Keratinocyte (primary cell): ENCODE results near the gene C19orf85. TPM values are rescaled to one million over a fixed set of nuclear protein-coding genes. Genes with fewer than 3 reads are reported as not detected.

Experiments
- DNase-seq: peaks from one replicate; pipeline ENCODE4 v3.0.0-alpha.2; 2011; ENCODE audit warnings: low read depth, missing footprints, low spot score
- FAIRE-seq: peaks from 2 replicates; lab custom pipeline; 2011; peaks lifted over from hg19 to GRCh38; lab: Jason Lieb, UNC
- H2AFZ ChIP-seq: 2 replicates; pipeline ENCODE4 v1.6.0; 2012; ENCODE audit warnings: low read length, control low read depth, inconsistent platforms; ENCODE audit not compliant: control insufficient read depth
- H3K27ac ChIP-seq: 2 replicates; pipeline ENCODE4 v1.5.1; 2011; ENCODE audit warnings: low read length; ENCODE audit not compliant: control insufficient read depth, insufficient read depth
- H3K27me3 ChIP-seq: 3 replicates; pipeline ENCODE4 v1.6.0; 2011; ENCODE audit warnings: low read length; ENCODE audit not compliant: control insufficient read depth, insufficient read depth; ENCODE audit errors: extremely low read depth
- H3K36me3 ChIP-seq, 2 experiments: 2 replicates in 1 of 2; 3 replicates in 1 of 2; pipeline ENCODE4 v1.5.1; 2011; ENCODE audit warnings: low read length in 2 of 2, mild to moderate bottlenecking in 1 of 2; ENCODE audit not compliant: control insufficient read depth in 2 of 2, insufficient read depth in 2 of 2; ENCODE audit errors: extremely low read depth in 1 of 2
- H3K4me1 ChIP-seq: 3 replicates; pipeline ENCODE4 v1.5.1; 2011; ENCODE audit warnings: low read length; ENCODE audit not compliant: control insufficient read depth, insufficient read depth; ENCODE audit errors: extremely low read depth
- H3K4me2 ChIP-seq: 3 replicates; pipeline ENCODE4 v1.6.0; 2011; ENCODE audit warnings: low read depth, low read length; ENCODE audit not compliant: control insufficient read depth, insufficient read depth; ENCODE audit errors: extremely low read depth
- H3K4me3 ChIP-seq, 3 experiments: fragments of 200-600 bp in 1 of 3; sonication (generic) in 1 of 3; 2 replicates in 2 of 3; 3 replicates in 1 of 3; pipeline ENCODE4 v1.5.1; 2011 to 2016; ENCODE audit warnings: low read length in 3 of 3, mild to moderate bottlenecking in 3 of 3, control low read depth in 2 of 3, inconsistent platforms in 1 of 3, low read depth in 1 of 3, mixed read lengths in 1 of 3, mixed run types in 1 of 3, moderate library complexity in 1 of 3; ENCODE audit not compliant: control insufficient read depth in 2 of 3, insufficient read depth in 2 of 3; ENCODE audit errors: extremely low read depth in 1 of 3
- H3K79me2 ChIP-seq: 2 replicates; pipeline ENCODE4 v1.6.0; 2012; ENCODE audit warnings: low read length; ENCODE audit not compliant: control insufficient read depth, insufficient read depth
- H3K9ac ChIP-seq: 3 replicates; pipeline ENCODE4 v1.6.0; 2011; ENCODE audit warnings: low read length; ENCODE audit not compliant: control insufficient read depth, insufficient read depth; ENCODE audit errors: extremely low read depth
- H3K9me1 ChIP-seq: 3 replicates; pipeline ENCODE4 v1.6.0; 2011; ENCODE audit warnings: low read length; ENCODE audit not compliant: control insufficient read depth, insufficient read depth; ENCODE audit errors: extremely low read depth
- H3K9me3 ChIP-seq: 2 replicates; pipeline ENCODE4 v1.5.1; 2012; ENCODE audit warnings: low read depth, low read length; ENCODE audit not compliant: control insufficient read depth
- H4K20me1 ChIP-seq: 3 replicates; pipeline ENCODE4 v1.6.0; 2011; ENCODE audit warnings: low read length; ENCODE audit not compliant: control insufficient read depth, insufficient read depth; ENCODE audit errors: extremely low read depth
- CTCF ChIP-seq, 3 experiments: IDR thresholded peaks in 1 of 3; conservative IDR thresholded peaks in 1 of 3; optimal IDR thresholded peaks in 1 of 3; 2 replicates in 2 of 3; 3 replicates in 1 of 3; pipeline versions ENCODE3 to v1.5.1; 2011; ENCODE audit warnings: low read length in 3 of 3, mild to moderate bottlenecking in 3 of 3, moderate library complexity in 2 of 3, control low read depth in 1 of 3, inconsistent platforms in 1 of 3; ENCODE audit not compliant: insufficient read depth in 2 of 3; ENCODE audit errors: extremely low read depth in 1 of 3
- EZH2 ChIP-seq: IDR thresholded peaks from one replicate; pipeline ENCODE4 v1.6.1; 2012; ENCODE audit warnings: inconsistent platforms, mild to moderate bottlenecking, low read length, moderate library complexity
- dilution Hi-C: fragments of 300-500 bp; cut with MboI; formaldehyde crosslinking; loops from one replicate; pipeline ENCODE4 v1.7.0; 2020; ENCODE audit warnings: low sequenced_read_pairs; ENCODE audit not compliant: extremely low pct_ligation_motif_present
- polyA plus RNA-seq, 5 experiments: library from polyadenylated mRNA; depleted of rRNA in 3 of 5; stranded (reverse) in 3 of 5; stranded (forward) in 1 of 5; unstranded in 1 of 5; fragments of >200 nt; gene quantifications; 1 replicate in 1 of 5; 2 replicates in 3 of 5; 3 replicates in 1 of 5; pipeline versions ENCODE4 v1.2.1 to v1.2.3, GENCODE V29; 2011 to 2012; ENCODE audit warnings: missing spikeins in 2 of 5, low read depth in 1 of 5, low replicate concordance in 1 of 5

C19orf85 gene
- polyA plus RNA-seq, 1 donor (not counting 4 experiments of a cell fraction or from before 2014, with no cell fraction given), result not detected

GRCh38 chr19:55432241-55432959 lies 32.2 kb downstream of the C19orf85 start:
- FAIRE-seq, result no peak
- no peak overlapping the region for H3K9ac ChIP-seq
- peaks cover 21% of the 10 kb centered on the region for H3K27me3 ChIP-seq
- no peak for DNase-seq
- H3K27ac ChIP-seq, result no peak overlapping the region
- H3K4me2 ChIP-seq, result no peak overlapping the region
- H3K9me1 ChIP-seq, result no peaks in the 10 kb centered on the region
- no peak for TF ChIP-seq EZH2
- H2AFZ ChIP-seq, result no peak overlapping the region
- dilution Hi-C loops, result no loop called here
- H3K4me1 ChIP-seq, result no peaks in the 10 kb centered on the region
- H3K4me3 ChIP-seq, result no peak overlapping the region
- peaks cover 7% of the 10 kb centered on the region for H4K20me1 ChIP-seq
- H3K36me3 ChIP-seq, result no peaks in the 10 kb centered on the region
- no peaks in the 10 kb centered on the region for H3K9me3 ChIP-seq
- no peaks in the 10 kb centered on the region for H3K79me2 ChIP-seq

- FAIRE-seq, result no peak
- no peaks in the 10 kb centered on the region for H3K36me3 ChIP-seq
- H3K9me1 ChIP-seq, result no peaks in the 10 kb centered on the region
- no peak overlapping the region for H3K27ac ChIP-seq
- no peak overlapping the region for H3K4me2 ChIP-seq
- peaks cover 21% of the 10 kb centered on the region for H3K27me3 ChIP-seq
- H3K79me2 ChIP-seq, result no peaks in the 10 kb centered on the region
- no peak for TF ChIP-seq EZH2
- TF ChIP-seq CTCF (optimal IDR thresholded peaks at IDR 0.05 in 1 of 3, IDR thresholded peaks at IDR 0.05 in 1 of 3, conservative IDR thresholded peaks at IDR 0.05 in 1 of 3; ENCODE audit: extremely low read depth in 1 of 3, insufficient read depth in 2 of 3, low read length in 3 of 3), result no peak
- no peaks in the 10 kb centered on the region for H4K20me1 ChIP-seq
- H3K9me3 ChIP-seq, result no peaks in the 10 kb centered on the region
- dilution Hi-C loops, result no loop called here
- no peak overlapping the region for H3K4me3 ChIP-seq
- H3K4me1 ChIP-seq, result no peaks in the 10 kb centered on the region
- no peak overlapping the region for H3K9ac ChIP-seq
- no peak for DNase-seq
- H2AFZ ChIP-seq, result no peak overlapping the region
Observed at GRCh38 chr19:55431183-55431582, 33.4 kb downstream of the C19orf85 start.

- no peak overlapping the region for H3K27ac ChIP-seq
- DNase-seq, result no peak
- H3K9ac ChIP-seq, result no peak overlapping the region
- H4K20me1 ChIP-seq, result no peaks in the 10 kb centered on the region
- peaks cover 4% of the 10 kb centered on the region for H3K4me1 ChIP-seq
- H3K4me2 ChIP-seq, result no peak overlapping the region
- H2AFZ ChIP-seq, result no peak overlapping the region
- H3K36me3 ChIP-seq, result no peaks in the 10 kb centered on the region
- H3K27me3 ChIP-seq, result peaks cover 6% of the 10 kb centered on the region
- no peaks in the 10 kb centered on the region for H3K9me1 ChIP-seq
- FAIRE-seq, result no peak
- H3K9me3 ChIP-seq, result no peaks in the 10 kb centered on the region
- H3K79me2 ChIP-seq, result no peaks in the 10 kb centered on the region
- dilution Hi-C loops, result no loop called here
- no peak overlapping the region for H3K4me3 ChIP-seq
- no peak for TF ChIP-seq CTCF (optimal IDR thresholded peaks at IDR 0.05 in 1 of 3, IDR thresholded peaks at IDR 0.05 in 1 of 3, conservative IDR thresholded peaks at IDR 0.05 in 1 of 3; ENCODE audit: extremely low read depth in 1 of 3, insufficient read depth in 2 of 3, low read length in 3 of 3)
- TF ChIP-seq EZH2, result no peak
Observed at GRCh38 chr19:55426042-55426441, 38.5 kb downstream of the C19orf85 start.
